GM23248 (cell line): Measurements from ENCODE around the gene SH3TC1. TPM values are rescaled to one million over a fixed set of nuclear protein-coding genes. Genes with fewer than 3 reads are reported as not detected.

Experiments
- DNase-seq: peaks from one replicate; pipeline ENCODE4 v3.0.0-alpha.2; 2015
- H2AFZ ChIP-seq: fragments of 200-600 bp; sonication (generic); 2 replicates; pipeline ENCODE4 v1.6.1; 2016; ENCODE audit warnings: antibody characterized with exemption
- H3F3A ChIP-seq: fragments of 200-600 bp; sonication (generic); 2 replicates; pipeline ENCODE4 v1.6.1; 2016; ENCODE audit warnings: mild to moderate bottlenecking, antibody characterized with exemption, mixed run types; ENCODE audit not compliant: insufficient read depth
- H3K27ac ChIP-seq: fragments of 200-600 bp; sonication (generic); 2 replicates; pipeline ENCODE4 v1.5.1; 2016; ENCODE audit warnings: mild to moderate bottlenecking
- H3K27me3 ChIP-seq: fragments of 200-600 bp; sonication (generic); replicated peaks from 2 replicates; pipeline ENCODE4 v1.6.1; 2016; ENCODE audit warnings: mild to moderate bottlenecking; ENCODE audit not compliant: insufficient read depth
- H3K36me3 ChIP-seq: fragments of 200-600 bp; sonication (generic); 2 replicates; pipeline ENCODE4 v1.6.1; 2016; ENCODE audit warnings: low read depth, mild to moderate bottlenecking
- H3K4me1 ChIP-seq: fragments of 200-600 bp; sonication (generic); 2 replicates; pipeline ENCODE4 v1.6.1; 2016; ENCODE audit warnings: mild to moderate bottlenecking; ENCODE audit not compliant: insufficient read depth
- H3K4me2 ChIP-seq: fragments of 200-600 bp; sonication (generic); one replicate; pipeline ENCODE4 v1.6.1; 2016; ENCODE audit warnings: mild to moderate bottlenecking; ENCODE audit not compliant: unreplicated experiment
- H3K4me3 ChIP-seq: fragments of 200-600 bp; sonication (generic); 2 replicates; pipeline ENCODE4 v1.5.1; 2016; ENCODE audit warnings: mild to moderate bottlenecking
- H3K79me2 ChIP-seq: fragments of 200-600 bp; sonication (generic); 2 replicates; pipeline ENCODE4 v1.6.1; 2016; ENCODE audit warnings: mild to moderate bottlenecking; ENCODE audit not compliant: insufficient read depth
- H3K9ac ChIP-seq: fragments of 200-600 bp; sonication (generic); 2 replicates; pipeline ENCODE4 v1.6.1; 2016; ENCODE audit warnings: mild to moderate bottlenecking
- H3K9me2 ChIP-seq: fragments of 200-600 bp; sonication (generic); 2 replicates; pipeline ENCODE4 v1.6.1; 2016; ENCODE audit warnings: mixed run types, mild to moderate bottlenecking, moderate library complexity; ENCODE audit not compliant: insufficient read depth
- H3K9me3 ChIP-seq: fragments of 200-600 bp; sonication (generic); one replicate; pipeline ENCODE4 v1.6.1; 2017; ENCODE audit warnings: low read depth
- H4K20me1 ChIP-seq: fragments of 200-600 bp; sonication (generic); 2 replicates; pipeline ENCODE4 v1.6.0; 2016; ENCODE audit not compliant: insufficient read depth
- EZH2 ChIP-seq: fragments of 200-600 bp; sonication (generic); IDR thresholded peaks from 2 replicates; pipeline ENCODE4 v1.6.1; 2018; ENCODE audit warnings: antibody characterized with exemption, mild to moderate bottlenecking; ENCODE audit not compliant: insufficient read depth, poor library complexity, severe bottlenecking
- EZH2phosphoT487 ChIP-seq: fragments of 200-600 bp; sonication (generic); IDR thresholded peaks from 2 replicates; pipeline ENCODE4 v1.6.1; 2018; ENCODE audit warnings: antibody characterized with exemption, moderate library complexity, mild to moderate bottlenecking, low read depth; ENCODE audit not compliant: insufficient read depth
- WGBS, 2 experiments: methylation state at CpG; one replicate each; pipeline ENCODE4 v1.1.6; 2015 to 2017; ENCODE audit warnings: low lambda C conversion rate in 2 of 2, low coverage in 1 of 2; ENCODE audit errors: missing lambda C conversion rate in 2 of 2; 5-methylcytosine and 5-hydroxymethylcytosine counted together
- in situ Hi-C: fragments of 300-500 bp; cut with MboI; formaldehyde crosslinking; loops from 2 replicates; pipeline ENCODE4 v1.15.0; 2020
- polyA plus RNA-seq: library from polyadenylated mRNA; unstranded; fragments of >200 nt; fragmentation: Nextera tagmentation; extraction: Ambion mirVana; gene quantifications from 2 replicates; pipeline ENCODE4 v1.2.1, GENCODE V29; 2016
- total RNA-seq: library from RNA; depleted of rRNA; stranded (reverse); fragments of >200 nt; shearing (Covaris generic); gene quantifications from 2 replicates; pipeline ENCODE4 v1.2.3, GENCODE V29; 2014

SH3TC1 gene
- total and polyA plus RNA-seq, 2 experiments from 2014 or later, result 2.3 to 6.5 TPM

DNA sequence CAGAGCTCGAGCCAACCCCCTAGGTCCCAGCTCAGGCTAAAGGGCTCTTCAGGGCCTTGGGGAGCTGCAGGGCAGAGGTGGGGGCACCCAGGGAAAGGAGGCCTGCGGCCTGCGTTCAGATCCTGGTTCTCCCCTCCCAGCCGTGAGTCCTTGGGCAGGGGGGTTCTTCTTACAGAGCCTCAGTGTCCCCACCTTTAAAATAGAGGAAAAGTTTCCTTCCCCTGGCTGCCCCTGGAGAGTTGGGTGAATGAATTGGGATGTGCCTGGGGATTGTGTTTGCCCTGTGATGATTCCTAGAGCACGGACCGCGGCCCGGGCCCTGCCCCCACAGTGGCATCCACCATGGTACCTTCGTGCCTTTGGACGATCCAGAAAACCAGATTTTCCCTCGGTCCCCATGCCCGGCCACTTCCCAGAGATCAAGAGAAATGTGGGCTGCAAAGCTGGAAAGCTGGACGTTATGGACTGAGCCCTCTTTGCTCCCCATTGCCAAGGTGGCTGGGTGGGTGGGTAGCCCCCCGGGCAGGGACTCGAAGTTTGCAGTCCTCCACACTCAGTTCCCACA is 81.9 kb downstream of the SH3TC1 start:
- in situ Hi-C loops, result no loop called here
- 83 to 85% methylated on average over 15 of the region's 15 CpGs for WGBS, 2 experiments
- no peak for DNase-seq

GRCh38 chr4:8281519-8282133 is 82.5 kb downstream of the SH3TC1 start:
- Histone ChIP-seq H3K9me3 (no peaks in the 10 kb centered on the region), H3K36me3 (no peaks in the 10 kb centered on the region), H4K20me1 (no peaks in the 10 kb centered on the region), H3K9me2 (no peaks in the 10 kb centered on the region), H3F3A (no peaks in the 10 kb centered on the region; the same call in 1 of the 2 replicates), H2AFZ (no peak overlapping the region), H3K4me1 (peaks cover 25% of the 10 kb centered on the region), H3K4me3 (no peak overlapping the region), H3K27ac (no peak overlapping the region), H3K79me2 (no peaks in the 10 kb centered on the region), H3K27me3 (no peaks in the 10 kb centered on the region), H3K9ac (no peak overlapping the region), H3K4me2 (no peak overlapping the region)
- WGBS, 2 experiments, result 44% methylated on average over 19 of the region's 19 CpGs
- no peak for TF ChIP-seq EZH2
- TF ChIP-seq EZH2phosphoT487, result no peak
- in situ Hi-C loops, result no loop called here
- peak; percentile 54 for DNase-seq

More for the DNA sequence above, 81.9 kb downstream of the SH3TC1 start:
- TF ChIP-seq EZH2, result no peak
- TF ChIP-seq EZH2phosphoT487, result no peak
- H3K9ac ChIP-seq, result no peak overlapping the region
- H2AFZ ChIP-seq, result no peak overlapping the region
- H3K36me3 ChIP-seq, result no peaks in the 10 kb centered on the region
- H3K4me3 ChIP-seq, result no peak overlapping the region
- H3K4me2 ChIP-seq, result no peak overlapping the region
- H3K9me3 ChIP-seq, result no peaks in the 10 kb centered on the region
- H3K9me2 ChIP-seq, result no peaks in the 10 kb centered on the region
- H3K4me1 ChIP-seq, result peaks cover 31% of the 10 kb centered on the region
- H3F3A ChIP-seq, result no peaks in the 10 kb centered on the region; the same call in 1 of the 2 replicates
- no peak overlapping the region for H3K27ac ChIP-seq
- H3K27me3 ChIP-seq, result no peaks in the 10 kb centered on the region
- no peaks in the 10 kb centered on the region for H3K79me2 ChIP-seq
- H4K20me1 ChIP-seq, result no peaks in the 10 kb centered on the region

- H3K4me1 ChIP-seq, result peaks cover 20% of the 10 kb centered on the region
- no peak overlapping the region for H2AFZ ChIP-seq
- no peak for DNase-seq
- H3K27ac ChIP-seq, result no peak overlapping the region
- H3K36me3 ChIP-seq, result no peaks in the 10 kb centered on the region
- no peaks in the 10 kb centered on the region for H3K27me3 ChIP-seq
- no peak overlapping the region for H3K4me3 ChIP-seq
- no peak for TF ChIP-seq EZH2
- TF ChIP-seq EZH2phosphoT487, result no peak
- no peaks in the 10 kb centered on the region for H3K9me2 ChIP-seq
- H3K79me2 ChIP-seq, result no peaks in the 10 kb centered on the region
- no peak overlapping the region for H3K4me2 ChIP-seq
- no peak overlapping the region for H3K9ac ChIP-seq
- H3F3A ChIP-seq, result no peaks in the 10 kb centered on the region; the same call in 1 of the 2 replicates
- in situ Hi-C loops, result no loop called here
- no peaks in the 10 kb centered on the region for H3K9me3 ChIP-seq
- 87 to 93% methylated on average over 12 to 14 of the region's 14 CpGs for WGBS, 2 experiments
- H4K20me1 ChIP-seq, result no peaks in the 10 kb centered on the region
Measured at GRCh38 chr4:8282134-8282641, 83.1 kb downstream of the SH3TC1 start.

DNA sequence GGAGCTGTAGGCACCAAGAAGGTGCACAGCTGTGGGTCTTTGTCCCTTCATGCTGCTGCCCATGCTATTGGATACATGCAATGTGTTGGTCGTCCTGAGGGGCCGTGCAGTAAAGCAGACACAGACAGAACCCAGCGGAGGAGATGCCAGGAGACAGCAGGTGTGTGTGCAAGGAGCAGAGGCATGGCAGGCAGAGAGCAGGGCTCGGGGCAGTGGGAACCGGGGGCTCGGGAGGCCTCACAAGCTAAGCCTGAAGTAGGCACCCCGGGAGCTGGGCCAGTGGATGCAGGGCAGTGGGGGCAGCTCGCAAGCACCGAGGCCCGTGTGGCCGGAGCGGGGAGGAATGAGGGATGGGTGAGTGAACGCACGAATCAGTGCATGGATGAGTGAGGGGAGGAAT is 83.7 kb downstream of the SH3TC1 start:
- Histone ChIP-seq H3K4me2 (no peak overlapping the region), H3K79me2 (no peaks in the 10 kb centered on the region), H2AFZ (no peak overlapping the region), H3K9ac (no peak overlapping the region), H3K4me1 (peaks cover 14% of the 10 kb centered on the region), H3K9me3 (no peaks in the 10 kb centered on the region), H3K9me2 (no peaks in the 10 kb centered on the region), H3K36me3 (no peaks in the 10 kb centered on the region), H4K20me1 (no peaks in the 10 kb centered on the region), H3K4me3 (no peak overlapping the region), H3K27ac (no peak overlapping the region), H3K27me3 (no peaks in the 10 kb centered on the region), H3F3A (no peaks in the 10 kb centered on the region; the same call in 1 of the 2 replicates)
- 95 to 96% methylated on average over 14 of the region's 14 CpGs for WGBS, 2 experiments
- in situ Hi-C loops, result no loop called here
- no peak for TF ChIP-seq EZH2
- no peak for TF ChIP-seq EZH2phosphoT487
- DNase-seq, result no peak
